ENCODE results near the gene GOLGA2.

Gene GOLGA2

GRCh38 chr9:128275198-128276007 lies at the start of gene GOLGA2:
Gene GOLGA2, minus strand, starts transcription at chr9:128276007. Its CDS starts 31 bp downstream, at chr9:128275976.
- Histone ChIP-seq H3K9me3 (no peaks in the 10 kb centered on the region), H3K27ac (peak within 1 kb of the TSS; percentile 85), H3K4me3 (ENCODE audit: low read depth in 1 of 2, low read length in 1 of 2) (peak within 1 kb of the TSS; percentile 79 to 87), H3K27me3 (no peaks in the 10 kb centered on the region), H3K4me1 (ENCODE audit: control insufficient read depth in 1 of 2, insufficient read depth in 1 of 2, low read depth in 1 of 2, low read length in 1 of 2) (peaks cover 19 to 21% of the 10 kb centered on the region in 2 experiments), H3K36me3 (peaks cover 31% of the 10 kb centered on the region)
- peak; percentile 30 for TF ChIP-seq CTCF (IDR thresholded peaks at IDR 0.05)

GRCh38 chr9:128324401-128324800 lies 48.6 kb upstream of the GOLGA2 start:
- H3K4me1 ChIP-seq (ENCODE audit: control insufficient read depth in 1 of 2, insufficient read depth in 1 of 2, low read depth in 1 of 2, low read length in 1 of 2): peaks cover 21 to 22% of the 10 kb centered on the region in 2 experiments
- H3K27me3 ChIP-seq: no peaks in the 10 kb centered on the region
- H3K36me3 ChIP-seq: peaks cover 3% of the 10 kb centered on the region
- TF ChIP-seq CTCF (IDR thresholded peaks at IDR 0.05): no peak
- H3K9me3 ChIP-seq: no peaks in the 10 kb centered on the region
- H3K4me3 ChIP-seq (ENCODE audit: low read depth in 1 of 2, low read length in 1 of 2): no peak overlapping the region
- H3K27ac ChIP-seq: no peak overlapping the region

- Histone ChIP-seq H3K4me1 (ENCODE audit: control insufficient read depth in 1 of 2, insufficient read depth in 1 of 2, low read depth in 1 of 2, low read length in 1 of 2) (peaks cover 21 to 22% of the 10 kb centered on the region in 2 experiments), H3K9me3 (no peaks in the 10 kb centered on the region), H3K27me3 (no peaks in the 10 kb centered on the region), H3K4me3 (ENCODE audit: low read depth in 1 of 2, low read length in 1 of 2) (peak overlapping the region; percentile 81 to 89), H3K27ac (no peak overlapping the region), H3K36me3 (peaks cover 3% of the 10 kb centered on the region)
- no peak for TF ChIP-seq CTCF (IDR thresholded peaks at IDR 0.05)
Observed at GRCh38 chr9:128323791-128324190, 48.0 kb upstream of the GOLGA2 start.

- Histone ChIP-seq H3K27ac (peak overlapping the region; percentile 90), H3K4me1 (ENCODE audit: control insufficient read depth in 1 of 2, insufficient read depth in 1 of 2, low read depth in 1 of 2, low read length in 1 of 2) (peaks cover 21 to 22% of the 10 kb centered on the region in 2 experiments), H3K27me3 (no peaks in the 10 kb centered on the region), H3K4me3 (ENCODE audit: low read depth in 1 of 2, low read length in 1 of 2) (peak overlapping the region; percentile 81 to 89), H3K9me3 (no peaks in the 10 kb centered on the region), H3K36me3 (peaks cover 3% of the 10 kb centered on the region)
- TF ChIP-seq CTCF (IDR thresholded peaks at IDR 0.05): no peak
Observed at GRCh38 chr9:128323212-128323730, 47.5 kb upstream of the GOLGA2 start.

GRCh38 chr9:128322404-128323211 lies 46.8 kb upstream of the GOLGA2 start, which contains the start of the genes COQ4 and TRUB2:
Gene COQ4, plus strand, starts transcription at chr9:128322839. Its CDS starts 20 bp downstream, at chr9:128322859.
Gene TRUB2, minus strand, starts transcription at chr9:128322447. Its CDS starts 39 bp downstream, at chr9:128322408.
- H3K4me1 ChIP-seq (ENCODE audit: control insufficient read depth in 1 of 2, insufficient read depth in 1 of 2, low read depth in 1 of 2, low read length in 1 of 2): peaks cover 21 to 22% of the 10 kb centered on the region in 2 experiments
- H3K27me3 ChIP-seq: no peaks in the 10 kb centered on the region
- H3K4me3 ChIP-seq (ENCODE audit: low read depth in 1 of 2, low read length in 1 of 2): peak within 1 kb of the TSS; percentile 81 to 89
- no peaks in the 10 kb centered on the region for H3K9me3 ChIP-seq
- H3K27ac ChIP-seq: peak within 1 kb of the TSS; percentile 90
- TF ChIP-seq CTCF (IDR thresholded peaks at IDR 0.05): no peak
- peaks cover 3% of the 10 kb centered on the region for H3K36me3 ChIP-seq
